22Rv1 (cell line): ENCODE data around the gene COG3.

ENCODE experiments used
- CTCF ChIP-seq: fragments of 450-650 bp; IDR thresholded peaks from 2 replicates; pipeline ENCODE4 v1.5.1; 2017; ENCODE audit warnings: mild to moderate bottlenecking
- ZFX ChIP-seq: fragments of 450-650 bp; IDR thresholded peaks from 2 replicates; pipeline ENCODE4 v1.6.1; 2017; ENCODE audit warnings: antibody characterized with exemption, borderline replicate concordance

- no peak for TF ChIP-seq CTCF
- TF ChIP-seq ZFX = no peak
Observed at GRCh38 chr13:45541806-45542205, 77.1 kb downstream of the COG3 start.
